MCF 10A (cell line): ENCODE data around the gene MICAL3. TPM values are rescaled to one million over a fixed set of nuclear protein-coding genes. Genes with fewer than 3 reads are reported as not detected.

Experiments
- BruUV-seq: library from RNA; stranded (reverse); fragments of 400-500 nt; replicated peaks from 2 replicates; lab custom pipeline; 2021; lab: Mats Ljungman, UMichigan
- CTCF ChIA-PET: fragments of 300-600 bp; sonication (Branson Sonifier 250); formaldehyde crosslinking; extraction: SDS; loops from one replicate; lab custom pipeline; 2021; ENCODE audit warnings: antibody characterized with exemption, inconsistent platforms; lab: Yijun Ruan, JAX
- POLR2A ChIA-PET: fragments of 300-600, 350-650 bp; sonication (Branson Sonifier 250); formaldehyde crosslinking; extraction: SDS; loops from one replicate; lab custom pipeline; 2020; ENCODE audit warnings: antibody characterized with exemption, inconsistent platforms; lab: Yijun Ruan, JAX
- DNase-seq: peaks from one replicate; pipeline ENCODE4 v3.0.0-alpha.2; 2018; ENCODE audit not compliant: unreplicated experiment
- H3K27ac Mint-ChIP-seq: one replicate; pipeline ENCODE4 v1.8.0; 2022; ENCODE audit warnings: mild to moderate bottlenecking, low read depth, mixed read lengths; ENCODE audit not compliant: unreplicated experiment
- H3K27me3 Mint-ChIP-seq: one replicate; pipeline ENCODE4 v1.8.0; 2022; ENCODE audit warnings: mixed read lengths; ENCODE audit not compliant: insufficient read depth, unreplicated experiment
- H3K36me3 Mint-ChIP-seq: one replicate; pipeline ENCODE4 v1.8.0; 2022; ENCODE audit warnings: mild to moderate bottlenecking, moderate library complexity, mixed read lengths; ENCODE audit not compliant: insufficient read depth, unreplicated experiment
- H3K4me1 Mint-ChIP-seq: one replicate; pipeline ENCODE4 v1.8.0; 2022; ENCODE audit warnings: mixed read lengths; ENCODE audit not compliant: insufficient read depth, unreplicated experiment
- H3K4me3 Mint-ChIP-seq: one replicate; pipeline ENCODE4 v1.8.0; 2022; ENCODE audit warnings: mild to moderate bottlenecking, moderate library complexity, mixed read lengths; ENCODE audit not compliant: unreplicated experiment
- H3K9me3 Mint-ChIP-seq: one replicate; pipeline ENCODE4 v1.8.0; 2022; ENCODE audit warnings: mixed read lengths; ENCODE audit not compliant: unreplicated experiment
- CTCF ChIP-seq: fragments of 200-600 bp; IDR thresholded peaks from one replicate; pipeline ENCODE4 v1.8.0; 2022; ENCODE audit warnings: antibody characterized with exemption, mild to moderate bottlenecking; ENCODE audit not compliant: unreplicated experiment
- intact Hi-C: fragments of 100-400 bp; cut with micrococcal nuclease; formaldehyde crosslinking; loops from 2 replicates; pipeline ENCODE4 v1.14.1; 2022
- total RNA-seq: library from RNA; stranded (reverse); gene quantifications from 2 replicates; pipeline ENCODE4 v1.2.3, GENCODE V29; 2022

MICAL3 gene
- total RNA-seq, 1 experiment from 2014 or later = 54.1 TPM

GRCh38 chr22:18001040-18001893, 23.1 kb downstream of the MICAL3 start:
- no TSS peak for BruUV-seq

DNA sequence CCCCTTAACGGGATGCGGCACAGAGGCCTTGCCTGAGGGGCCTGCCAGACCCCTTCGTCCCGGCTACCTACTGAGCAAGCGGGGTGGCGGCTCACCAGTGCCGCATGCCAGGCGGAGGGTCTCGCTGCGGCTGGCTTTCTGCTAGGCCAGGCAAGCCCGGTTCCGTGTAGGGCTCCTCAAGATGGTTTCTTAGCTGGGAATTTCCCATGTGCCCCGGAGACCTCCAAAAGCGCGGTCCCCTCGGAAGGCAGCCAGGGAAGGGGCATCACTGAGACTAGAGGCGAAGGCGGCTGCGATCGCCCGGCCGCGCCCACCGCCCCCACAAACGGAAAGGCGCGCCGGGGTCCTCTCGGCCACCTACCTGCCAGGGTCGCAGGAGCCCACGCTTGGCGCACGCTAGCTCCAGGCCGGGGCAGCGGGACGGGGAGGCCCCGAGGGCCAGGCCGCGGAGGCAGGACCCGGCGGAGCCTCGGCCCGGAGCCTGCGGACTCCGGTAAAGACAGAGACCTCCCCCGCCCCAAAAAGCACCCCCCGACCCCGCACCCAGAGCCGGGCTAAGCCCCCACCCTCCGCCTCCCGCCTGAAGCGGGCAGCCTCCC, 23.8 kb downstream of the MICAL3 start:
- BruUV-seq = no TSS peak
- CTCF ChIA-PET = interaction anchor here (0.6 to 9.4 kb wide), 18 partner anchors 12 to 261 kb away, joined by 3 to 100 read pairs (median 5); partner anchors contain the start of genes MICAL3 and PEX26
- Mint-ChIP-seq H3K9me3 (no peaks in the 10 kb centered on the region), H3K4me3 (peak overlapping the region; percentile 92), H3K36me3 (peaks cover 12% of the 10 kb centered on the region), H3K27me3 (no peaks in the 10 kb centered on the region), H3K4me1 (peaks cover 31% of the 10 kb centered on the region), H3K27ac (peak overlapping the region; percentile 31)
- TF ChIP-seq CTCF = no peak
- intact Hi-C loops = loop anchor here (1.0 to 10.0 kb wide), 5 partner anchors 22 to 170 kb away; no protein-coding TSS in a partner anchor
- POLR2A ChIA-PET = interaction anchor here (0.7 to 7.3 kb wide), 9 partner anchors 12 to 142 kb away, joined by 3 to 59 read pairs (median 6); partner anchors contain the start of genes MICAL3 and PEX26
- DNase-seq = peak; percentile 27

More at GRCh38 chr22:18001040-18001893, 23.1 kb downstream of the MICAL3 start:
- Mint-ChIP-seq H3K27me3 (no peaks in the 10 kb centered on the region), H3K9me3 (no peaks in the 10 kb centered on the region), H3K4me1 (peaks cover 31% of the 10 kb centered on the region), H3K36me3 (peaks cover 17% of the 10 kb centered on the region), H3K4me3 (peak overlapping the region; percentile 92), H3K27ac (peak overlapping the region; percentile 99)
- intact Hi-C loops = loop anchor here (1.0 to 10.0 kb wide), 5 partner anchors 22 to 170 kb away; no protein-coding TSS in a partner anchor
- CTCF ChIA-PET = interaction anchor here (0.6 to 9.4 kb wide), 18 partner anchors 11 to 261 kb away, joined by 3 to 100 read pairs (median 5); partner anchors contain the start of gene PEX26
- peak; percentile 48 for TF ChIP-seq CTCF
- DNase-seq = peak; percentile 98
- POLR2A ChIA-PET = interaction anchor here (0.7 to 7.3 kb wide), 8 partner anchors 12 to 76 kb away, joined by 3 to 59 read pairs (median 4); partner anchors contain the start of genes MICAL3 and PEX26

- Mint-ChIP-seq H3K36me3 (peaks cover 12% of the 10 kb centered on the region), H3K27me3 (no peaks in the 10 kb centered on the region), H3K9me3 (no peaks in the 10 kb centered on the region), H3K27ac (no peak overlapping the region), H3K4me1 (peaks cover 34% of the 10 kb centered on the region), H3K4me3 (peak overlapping the region; percentile 92)
- TF ChIP-seq CTCF = no peak
- BruUV-seq = TSS peak; percentile 42
- intact Hi-C loops = loop anchor here (2.0 to 10.0 kb wide), 4 partner anchors 23 to 169 kb away; no protein-coding TSS in a partner anchor
- DNase-seq = peak; percentile 22
- POLR2A ChIA-PET = interaction anchor here (0.6 to 7.3 kb wide), 8 partner anchors 13 to 141 kb away, joined by 3 to 59 read pairs (median 6); partner anchors contain the start of genes MICAL3 and PEX26
- CTCF ChIA-PET = interaction anchor here (0.6 to 9.4 kb wide), 14 partner anchors 13 to 170 kb away, joined by 3 to 100 read pairs (median 5); partner anchors contain the start of genes MICAL3 and PEX26
These were observed 24.5 kb downstream of the MICAL3 start for GRCh38 chr22:17999851-18000250.
